Measurements from ENCODE around the gene RAPSN. TPM values are rescaled to one million over a fixed set of nuclear protein-coding genes. Genes with fewer than 3 reads are reported as not detected.

Gene RAPSN
- total RNA-seq, 4 donors from 2014 or later, result not detected

GRCh38 chr11:47410370-47411264 is 38.3 kb downstream of the RAPSN start:
- H3K4me3 ChIP-seq, result no peak overlapping the region
- H3K9me3 ChIP-seq, result no peaks in the 10 kb centered on the region
- no peaks in the 10 kb centered on the region for H3K27me3 ChIP-seq
- 80 to 100% methylated on average over 1 to 12 of the region's 12 CpGs for WGBS, 2 donors (ENCODE audit: low coverage in 1 of 2)
- in situ Hi-C loops (cut with MboI; ENCODE audit: low pct_ligation_motif_present in 1 of 4, low pct_unique_long_range_greater_than_20kb in 1 of 4, low sequenced_read_pairs in 3 of 4) (no loop called here), intact Hi-C loops (cut with DNase I; ENCODE audit: low total_unique reads) (no loop called here)
- H3K36me3 ChIP-seq, result no peaks in the 10 kb centered on the region
- TF ChIP-seq CTCF (IDR thresholded peaks at IDR 0.05), result no peak
- TF ChIP-seq POLR2AphosphoS5 (IDR thresholded peaks at IDR 0.05), result no peak
- TF ChIP-seq POLR2A (IDR thresholded peaks at IDR 0.05), result no peak
- no peak for TF ChIP-seq EP300 (IDR thresholded peaks at IDR 0.05; ENCODE audit: low read depth)
- DNase-seq, result no peak
- peaks cover 21 to 43% (median 31%) of the 10 kb centered on the region in 4 donors for H3K4me1 ChIP-seq
- peak overlapping the region in 1 of 4 donors; percentile 93 for H3K27ac ChIP-seq

GRCh38 chr11:47409440-47410369 is 39.2 kb downstream of the RAPSN start:
- WGBS, 2 donors (ENCODE audit: low coverage in 1 of 2), result 40 to 87% methylated on average over 1 to 29 of the region's 31 CpGs
- Histone ChIP-seq H3K4me1 (peaks cover 16 to 37% (median 27%) of the 10 kb centered on the region in 4 donors), H3K9me3 (no peaks in the 10 kb centered on the region), H3K4me3 (peak overlapping the region in 3 of 4 donors; percentile 71 to 77 (median 75)), H3K36me3 (no peaks in the 10 kb centered on the region), H3K27ac (peak overlapping the region; percentile 89 to 99 (median 93)), H3K27me3 (no peaks in the 10 kb centered on the region)
- no peak for DNase-seq
- in situ Hi-C loops (cut with MboI; ENCODE audit: low pct_ligation_motif_present in 1 of 4, low pct_unique_long_range_greater_than_20kb in 1 of 4, low sequenced_read_pairs in 3 of 4), result no loop called here
- intact Hi-C loops (cut with DNase I; ENCODE audit: low total_unique reads), result no loop called here
- TF ChIP-seq POLR2AphosphoS5 (IDR thresholded peaks at IDR 0.05) (no peak), POLR2A (IDR thresholded peaks at IDR 0.05) (no peak), CTCF (IDR thresholded peaks at IDR 0.05) (no peak), EP300 (IDR thresholded peaks at IDR 0.05; ENCODE audit: low read depth) (no peak)

- TF ChIP-seq POLR2AphosphoS5 (IDR thresholded peaks at IDR 0.05) (peak in 2 of 3 donors; percentile 23 to 24), CTCF (IDR thresholded peaks at IDR 0.05) (no peak), EP300 (IDR thresholded peaks at IDR 0.05; ENCODE audit: low read depth) (no peak)
- 5 to 7% methylated on average over 15 to 50 of the region's 50 CpGs for WGBS, 2 donors (ENCODE audit: low coverage in 1 of 2)
- peak; percentile 38 for DNase-seq
- no peaks in the 10 kb centered on the region for H3K9me3 ChIP-seq
- H3K4me3 ChIP-seq, result peak overlapping the region; percentile 71 to 82 (median 76)
- intact Hi-C loops (cut with DNase I; ENCODE audit: low total_unique reads) (no loop called here), in situ Hi-C loops (cut with MboI; ENCODE audit: low pct_ligation_motif_present in 1 of 4, low pct_unique_long_range_greater_than_20kb in 1 of 4, low sequenced_read_pairs in 3 of 4) (no loop called here)
- H3K27me3 ChIP-seq, result no peaks in the 10 kb centered on the region
- peaks cover 16 to 35% (median 27%) of the 10 kb centered on the region in 4 donors for H3K4me1 ChIP-seq
- no peaks in the 10 kb centered on the region for H3K36me3 ChIP-seq
- peak overlapping the region; percentile 89 to 99 (median 93) for H3K27ac ChIP-seq
Observed at GRCh38 chr11:47408598-47409439, 40.1 kb downstream of the RAPSN start.

Measured in transverse colon (tissue), 4 donors.